Epithelial cell of esophagus (primary cell): Measurements from ENCODE around the gene PGC.

Source experiments
- DNase-seq: peaks from one replicate; pipeline ENCODE4 v3.0.0; 2010; ENCODE audit warnings: low read depth
- H3K4me3 ChIP-seq: 2 replicates; pipeline ENCODE4 v1.5.1; 2011; ENCODE audit warnings: mild to moderate bottlenecking, low read length, control low read depth
- TF ChIP-seq, protein P1 (sequence below): IDR thresholded peaks from 2 replicates; pipeline ENCODE4 v1.5.1; 2011; ENCODE audit warnings: low read depth, mild to moderate bottlenecking, low read length, control low read depth, inconsistent platforms; ENCODE audit not compliant: insufficient read depth; ENCODE audit errors: missing control alignments

Gene PGC

DNA sequence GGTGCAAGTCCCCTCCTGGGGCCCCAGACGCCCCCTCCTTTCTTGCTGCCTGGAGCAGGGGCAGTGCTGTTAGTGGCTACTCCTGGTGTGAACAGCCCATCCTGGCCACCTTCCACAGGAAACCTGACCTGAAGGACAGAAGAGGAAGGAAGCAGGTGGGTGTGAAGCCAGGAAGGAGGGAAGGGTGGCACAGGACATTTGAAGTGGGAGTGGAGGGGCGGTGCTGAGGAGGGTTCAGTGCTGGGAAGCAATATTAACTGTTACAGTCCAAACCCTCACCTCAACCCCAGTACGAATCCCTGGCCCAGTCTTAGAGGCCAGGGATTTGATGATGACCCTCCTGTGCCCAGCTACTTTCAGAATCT is 34.2 kb upstream of the PGC start:
- TF ChIP-seq, protein P1, sequence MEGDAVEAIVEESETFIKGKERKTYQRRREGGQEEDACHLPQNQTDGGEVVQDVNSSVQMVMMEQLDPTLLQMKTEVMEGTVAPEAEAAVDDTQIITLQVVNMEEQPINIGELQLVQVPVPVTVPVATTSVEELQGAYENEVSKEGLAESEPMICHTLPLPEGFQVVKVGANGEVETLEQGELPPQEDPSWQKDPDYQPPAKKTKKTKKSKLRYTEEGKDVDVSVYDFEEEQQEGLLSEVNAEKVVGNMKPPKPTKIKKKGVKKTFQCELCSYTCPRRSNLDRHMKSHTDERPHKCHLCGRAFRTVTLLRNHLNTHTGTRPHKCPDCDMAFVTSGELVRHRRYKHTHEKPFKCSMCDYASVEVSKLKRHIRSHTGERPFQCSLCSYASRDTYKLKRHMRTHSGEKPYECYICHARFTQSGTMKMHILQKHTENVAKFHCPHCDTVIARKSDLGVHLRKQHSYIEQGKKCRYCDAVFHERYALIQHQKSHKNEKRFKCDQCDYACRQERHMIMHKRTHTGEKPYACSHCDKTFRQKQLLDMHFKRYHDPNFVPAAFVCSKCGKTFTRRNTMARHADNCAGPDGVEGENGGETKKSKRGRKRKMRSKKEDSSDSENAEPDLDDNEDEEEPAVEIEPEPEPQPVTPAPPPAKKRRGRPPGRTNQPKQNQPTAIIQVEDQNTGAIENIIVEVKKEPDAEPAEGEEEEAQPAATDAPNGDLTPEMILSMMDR = no peak
- DNase-seq = no peak
- peak overlapping the region; percentile 66 for H3K4me3 ChIP-seq

DNA sequence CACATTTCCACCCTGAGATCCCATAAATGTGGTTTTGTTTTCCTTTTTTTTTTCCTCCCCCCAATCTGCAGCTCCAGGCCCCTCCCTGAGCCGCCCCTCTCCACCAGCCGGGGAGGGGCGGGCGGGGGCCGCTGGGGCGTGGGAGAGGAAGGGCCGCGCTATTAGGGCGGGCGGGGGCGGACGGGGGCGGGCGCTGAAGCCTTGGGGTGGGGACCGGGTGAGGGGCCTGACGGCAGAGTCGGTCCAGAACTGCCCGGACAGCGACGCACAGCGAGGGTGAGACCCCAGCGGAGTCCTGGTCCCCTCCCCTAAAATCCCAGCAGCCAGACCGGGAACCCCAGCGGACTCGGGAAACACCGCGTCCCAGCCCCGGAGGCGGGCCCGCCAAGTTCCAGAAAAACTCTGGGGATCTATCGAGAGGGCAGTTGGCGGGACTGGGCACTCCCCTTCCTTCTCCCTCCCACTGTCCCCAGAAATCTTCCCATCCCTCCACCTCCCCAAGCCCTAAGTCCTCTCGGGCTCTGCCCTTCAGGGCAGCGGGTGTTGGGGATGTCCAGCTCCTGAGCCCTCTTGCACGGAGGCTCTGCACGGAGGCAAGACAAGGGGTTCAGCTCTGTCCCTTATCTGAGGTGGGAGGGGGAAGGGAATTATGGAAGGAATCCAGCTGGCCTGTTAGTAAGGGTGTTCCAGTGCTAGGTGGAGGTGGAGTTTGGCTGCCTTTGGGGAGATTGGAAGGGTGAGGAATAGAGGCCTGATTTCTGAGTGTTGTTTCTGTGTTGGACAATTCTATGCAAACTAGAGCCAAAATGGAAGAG is 33.6 kb upstream of the PGC start, which contains the start of gene PRICKLE4:
TSS of gene PRICKLE4 (plus strand) at position 232 of the 815 bp plus-strand sequence. CDS start 2,692 bp downstream, outside the sequence.
- TF ChIP-seq, protein P1 = no peak
- peak within 1 kb of the TSS; percentile 66 for H3K4me3 ChIP-seq
- DNase-seq = peak; percentile 40

DNA sequence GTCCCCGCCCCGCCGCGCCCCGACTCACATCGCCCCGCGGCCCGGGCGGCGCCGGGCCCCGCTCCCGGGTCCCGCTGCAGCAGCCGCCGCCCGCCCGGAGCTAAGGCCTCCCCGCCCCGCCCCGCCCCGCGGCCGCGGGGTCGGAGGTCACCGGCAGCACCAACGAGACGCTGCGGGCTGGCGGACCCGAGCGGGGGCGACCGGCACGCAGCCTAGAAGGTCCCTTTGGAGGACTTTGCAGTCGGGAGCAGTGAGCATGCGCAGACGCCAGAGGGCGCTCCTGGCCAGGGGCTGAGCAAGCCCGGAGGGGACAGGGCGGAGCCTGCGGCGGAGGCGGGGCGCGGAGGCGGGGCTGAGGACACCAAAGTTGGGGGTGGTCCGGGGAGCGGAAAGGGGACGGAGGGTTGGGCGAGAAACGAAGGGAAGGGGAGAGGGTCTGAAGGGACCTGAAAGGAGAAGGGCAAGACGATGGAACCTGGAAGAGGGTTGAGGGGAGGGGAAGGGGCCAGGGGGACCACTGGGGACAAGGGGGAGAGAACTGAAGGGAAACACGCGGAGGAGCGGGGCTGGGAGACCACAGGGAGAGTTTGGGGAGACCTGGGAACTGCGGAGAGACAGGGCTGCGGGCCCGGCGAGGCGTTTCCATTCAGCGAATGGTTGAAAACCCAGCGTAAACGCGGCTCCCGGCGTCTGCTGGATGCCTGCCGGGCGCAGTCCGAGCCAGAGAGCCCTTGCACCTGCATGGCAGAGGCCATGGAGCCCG is 32.8 kb upstream of the PGC start, which contains the start of gene FRS3:
TSS of gene FRS3 (minus strand) at position 113 of the 763 bp plus-strand sequence. CDS start 2,913 bp downstream, outside the sequence.
- TF ChIP-seq, protein P1 = peak; percentile 77
- H3K4me3 ChIP-seq = peak within 1 kb of the TSS; percentile 66
- peak; percentile 87 for DNase-seq

DNA sequence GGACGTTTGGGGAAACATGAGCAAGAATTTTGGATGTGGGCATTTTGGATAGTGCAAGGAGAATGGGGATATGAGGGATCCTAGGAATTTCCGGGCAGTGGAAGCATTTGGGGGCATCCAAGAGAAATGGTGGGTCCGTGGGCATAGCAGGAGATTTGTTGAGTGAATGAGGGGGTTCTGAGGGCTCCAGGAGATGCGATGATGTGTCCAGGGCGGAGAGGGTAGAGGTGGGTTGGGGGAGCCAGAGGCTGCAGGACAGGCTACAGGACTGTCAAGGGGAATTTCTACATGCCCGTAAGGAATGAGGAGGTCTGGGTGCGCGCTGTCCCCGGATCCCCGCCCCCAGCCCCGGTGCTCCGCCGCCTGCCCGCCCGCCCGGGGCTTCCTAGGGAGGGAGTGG is 32.1 kb upstream of the PGC start:
- peak overlapping the region; percentile 52 for H3K4me3 ChIP-seq
- TF ChIP-seq, protein P1 = no peak
- no peak for DNase-seq

DNA sequence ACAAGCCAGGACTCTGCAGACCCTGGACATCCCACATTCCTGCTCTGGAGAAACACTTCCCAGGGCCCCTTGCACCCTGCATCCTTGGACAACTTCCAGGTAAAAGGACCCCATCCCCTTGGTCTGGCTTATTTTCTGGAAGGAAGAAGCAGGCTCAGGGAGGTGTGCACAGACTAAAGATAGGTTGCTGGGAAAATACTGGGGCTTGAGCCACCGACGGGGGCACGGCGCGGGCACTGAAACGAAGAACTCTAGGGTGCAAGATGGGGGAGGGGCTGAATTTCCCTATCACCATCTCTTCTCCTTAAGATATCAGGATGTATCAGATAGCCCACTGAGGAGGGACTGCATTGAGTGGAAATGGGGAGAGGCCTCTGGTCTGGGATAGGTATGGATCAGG is 31.7 kb upstream of the PGC start:
- TF ChIP-seq, protein P1 = no peak
- peak overlapping the region; percentile 52 for H3K4me3 ChIP-seq
- no peak for DNase-seq

DNA sequence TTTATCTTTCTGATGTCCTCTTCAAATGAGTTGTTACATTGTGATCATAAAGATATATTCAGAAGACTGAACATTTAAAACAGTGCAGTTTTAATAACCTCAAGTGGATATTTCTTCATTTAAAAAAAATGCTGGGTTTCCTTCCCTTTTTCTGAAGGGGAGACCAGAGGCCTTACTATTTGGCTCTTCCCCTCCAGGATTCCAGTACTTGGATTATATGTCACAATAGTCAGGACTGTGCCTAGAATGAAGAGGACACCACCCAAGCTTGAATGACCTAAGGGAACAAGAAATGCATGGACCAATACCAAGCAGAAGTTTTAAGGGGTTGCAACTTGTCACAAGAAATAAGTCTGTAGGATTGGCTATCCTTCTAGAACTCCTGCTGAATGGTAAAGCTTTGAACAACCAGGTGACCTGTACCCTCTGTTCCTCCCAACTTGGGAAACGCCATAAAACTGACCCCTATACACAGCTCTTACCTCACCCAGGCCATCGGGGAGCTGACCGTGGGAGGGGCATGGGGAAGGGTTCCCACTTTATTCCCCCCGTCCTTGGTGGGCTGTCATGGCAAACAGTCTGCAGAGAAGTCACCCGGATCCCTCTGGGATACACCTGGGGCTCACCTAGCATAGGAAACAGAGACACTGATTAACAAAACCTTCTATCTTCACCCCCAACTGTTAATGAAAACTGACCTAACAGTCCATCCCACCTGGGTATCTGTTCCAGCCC is 30.5 kb upstream of the PGC start:
- DNase-seq = no peak
- TF ChIP-seq, protein P1 = no peak
- H3K4me3 ChIP-seq = no peak overlapping the region
